ENCODE data around the gene FGF7. TPM values are rescaled to one million over a fixed set of nuclear protein-coding genes. Genes with fewer than 3 reads are reported as not detected.

Gene FGF7
- total and polyA plus RNA-seq, 9 of the 15 experiments (the other 6 are each of a cell fraction or from before 2014, with no cell fraction given) = not detected

DNA sequence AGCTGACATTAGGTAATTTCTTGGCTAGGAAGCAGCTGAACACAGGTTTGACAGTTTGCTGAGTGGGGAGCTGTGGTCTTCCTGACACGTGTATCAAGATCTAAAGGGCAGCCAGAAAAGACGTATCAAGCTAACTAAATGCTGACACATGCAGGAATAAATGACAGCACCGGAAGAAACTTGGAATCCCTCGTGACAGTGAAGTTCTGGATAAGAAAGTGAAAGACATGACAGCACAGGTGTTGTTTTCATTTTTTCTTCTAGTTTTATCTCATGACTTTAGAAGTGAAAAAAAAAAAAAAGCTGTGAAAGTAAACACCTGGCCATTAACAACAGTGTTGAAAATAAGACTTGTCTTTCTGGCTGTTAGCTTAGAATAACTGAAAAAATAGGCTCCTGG is 48.7 kb downstream of the FGF7 start (continued):
- no peak for TF ChIP-seq MAX (CRISPR knock-in tag; IDR thresholded peaks at IDR 0.05)
- peak; percentile 60 for TF ChIP-seq ETV1 (tag; conservative IDR thresholded peaks at IDR 0.05; ENCODE audit: low read depth)
- peak; percentile 62 for TF ChIP-seq MAFK (IDR thresholded peaks at IDR 0.05; ENCODE audit: low read length)
- no peak for TF ChIP-seq TARDBP (IDR thresholded peaks at IDR 0.05)
- no peak for TF ChIP-seq JUND (IDR thresholded peaks at IDR 0.05; ENCODE audit: borderline replicate concordance, low read depth, low read length)
- no peak for TF ChIP-seq JUND (tag; IDR thresholded peaks at IDR 0.05; ENCODE audit: borderline replicate concordance, low read depth, low read length)
- TF ChIP-seq HNRNPUL1 (IDR thresholded peaks at IDR 0.05; ENCODE audit: low read length) = no peak
- TF ChIP-seq MAFF (IDR thresholded peaks at IDR 0.05; ENCODE audit: low read length) = peak; percentile 62; the same call in 1 of the 2 replicates
- TF ChIP-seq, protein P1, sequence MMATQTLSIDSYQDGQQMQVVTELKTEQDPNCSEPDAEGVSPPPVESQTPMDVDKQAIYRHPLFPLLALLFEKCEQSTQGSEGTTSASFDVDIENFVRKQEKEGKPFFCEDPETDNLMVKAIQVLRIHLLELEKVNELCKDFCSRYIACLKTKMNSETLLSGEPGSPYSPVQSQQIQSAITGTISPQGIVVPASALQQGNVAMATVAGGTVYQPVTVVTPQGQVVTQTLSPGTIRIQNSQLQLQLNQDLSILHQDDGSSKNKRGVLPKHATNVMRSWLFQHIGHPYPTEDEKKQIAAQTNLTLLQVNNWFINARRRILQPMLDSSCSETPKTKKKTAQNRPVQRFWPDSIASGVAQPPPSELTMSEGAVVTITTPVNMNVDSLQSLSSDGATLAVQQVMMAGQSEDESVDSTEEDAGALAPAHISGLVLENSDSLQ (IDR thresholded peaks at IDR 0.05) = 0 out of 2 replicates have a peak, but pooled peaks have one; percentile 15
- peak; percentile 31 for TF ChIP-seq MEIS2 (IDR thresholded peaks at IDR 0.05; ENCODE audit: partially characterized antibody)

- ATAC-seq (no peak), DNase-seq (ENCODE audit: extremely low read depth in 1 of 4, low spot score in 3 of 4) (no peak), FAIRE-seq (no peak)
- Histone ChIP-seq H4K20me1 (replicated peaks; ENCODE audit: control insufficient read depth, insufficient read depth, low read length) (no peaks in the 10 kb centered on the region), H3K4me1 (replicated peaks in 1 of 2; ENCODE audit: control insufficient read depth in 2 of 2, insufficient read depth in 2 of 2, low read length in 2 of 2) (no peaks in the 10 kb centered on the region), H3K27ac (ENCODE audit: extremely low read depth, low read depth, low read length) (no peak overlapping the region), H3K9ac (ENCODE audit: insufficient read depth in 1 of 2, low read depth in 2 of 2, low read length in 2 of 2) (no peak overlapping the region), H3K9me3 (replicated peaks; ENCODE audit: control insufficient read depth, insufficient read depth, low read depth, low read length) (no peaks in the 10 kb centered on the region), H3K36me3 (ENCODE audit: control insufficient read depth, insufficient read depth, low read length) (no peaks in the 10 kb centered on the region), H3K79me2 (ENCODE audit: control insufficient read depth, insufficient read depth, low read length) (no peaks in the 10 kb centered on the region), H3K9me1 (ENCODE audit: control insufficient read depth, insufficient read depth, low read length) (no peaks in the 10 kb centered on the region), H2AFZ (ENCODE audit: low read depth, low read length) (no peak overlapping the region), H3K4me3 (no peak overlapping the region), H3K4me2 (ENCODE audit: insufficient read depth, low read length) (no peak overlapping the region), H3K27me3 (ENCODE audit: control insufficient read depth in 2 of 2, insufficient read depth in 2 of 2, low read length in 2 of 2) (no peaks in the 10 kb centered on the region)
- in situ Hi-C loops (cut with MboI) = no loop called here
- BruUV-seq (replicated peaks) = no TSS peak
- CTCF ChIA-PET (ENCODE audit: low intra/inter-chr PET ratio) = no interaction called here
- intact Hi-C loops (cut with micrococcal nuclease) = no loop called here
- WGBS (ENCODE audit: insufficient coverage, low coverage, missing lambda C conversion rate) = 3% methylated on average over 2 of the region's 2 CpGs
- POLR2A ChIA-PET = no interaction called here
- TF ChIP-seq, protein P2, sequence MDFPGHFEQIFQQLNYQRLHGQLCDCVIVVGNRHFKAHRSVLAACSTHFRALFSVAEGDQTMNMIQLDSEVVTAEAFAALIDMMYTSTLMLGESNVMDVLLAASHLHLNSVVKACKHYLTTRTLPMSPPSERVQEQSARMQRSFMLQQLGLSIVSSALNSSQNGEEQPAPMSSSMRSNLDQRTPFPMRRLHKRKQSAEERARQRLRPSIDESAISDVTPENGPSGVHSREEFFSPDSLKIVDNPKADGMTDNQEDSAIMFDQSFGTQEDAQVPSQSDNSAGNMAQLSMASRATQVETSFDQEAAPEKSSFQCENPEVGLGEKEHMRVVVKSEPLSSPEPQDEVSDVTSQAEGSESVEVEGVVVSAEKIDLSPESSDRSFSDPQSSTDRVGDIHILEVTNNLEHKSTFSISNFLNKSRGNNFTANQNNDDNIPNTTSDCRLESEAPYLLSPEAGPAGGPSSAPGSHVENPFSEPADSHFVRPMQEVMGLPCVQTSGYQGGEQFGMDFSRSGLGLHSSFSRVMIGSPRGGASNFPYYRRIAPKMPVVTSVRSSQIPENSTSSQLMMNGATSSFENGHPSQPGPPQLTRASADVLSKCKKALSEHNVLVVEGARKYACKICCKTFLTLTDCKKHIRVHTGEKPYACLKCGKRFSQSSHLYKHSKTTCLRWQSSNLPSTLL (IDR thresholded peaks at IDR 0.05) = no peak
- TF ChIP-seq ZBTB12 (CRISPR knock-in tag; IDR thresholded peaks at IDR 0.05) (no peak), YBX1 (IDR thresholded peaks at IDR 0.05) (no peak), TAF7 (tag; IDR thresholded peaks at IDR 0.05) (no peak)
These were observed 49.3 kb downstream of the FGF7 start for GRCh38 chr15:49472338-49472737.
